HG03571 (cell line): ENCODE measurements around the gene CTDP1.
"Not testable (repeated sequence)": the region's sequence is repeated elsewhere in the genome, so short reads cannot be mapped to it uniquely, and the experiment has no call there.

Experiments
- ATAC-seq: cut with Tn5 transposase; IDR thresholded peaks from one replicate; pipeline ENCODE4 v1.9.1; 2021; ENCODE audit not compliant: unreplicated experiment

Gene CTDP1

DNA sequence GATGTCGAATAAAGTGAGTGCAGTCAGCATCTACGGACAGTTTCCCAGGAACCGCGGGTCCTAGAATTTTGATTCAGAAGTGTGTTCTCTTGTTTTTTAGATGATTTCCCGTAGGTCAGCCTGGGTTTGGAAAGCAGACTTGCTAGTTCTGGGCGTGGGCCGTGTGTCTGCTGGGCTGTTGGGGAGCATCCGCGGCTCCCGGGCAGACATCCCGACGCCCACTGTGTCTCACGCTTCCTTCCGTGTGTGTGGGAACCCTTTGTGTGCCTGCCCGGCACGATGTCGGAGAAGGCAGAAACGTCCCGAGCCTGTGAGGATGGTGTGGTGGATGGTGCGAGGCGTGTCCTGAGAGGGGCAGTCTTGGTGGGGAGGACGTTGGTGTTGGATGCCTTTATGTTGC, 18.4 kb downstream of the CTDP1 start:
- ATAC-seq = no peak

DNA sequence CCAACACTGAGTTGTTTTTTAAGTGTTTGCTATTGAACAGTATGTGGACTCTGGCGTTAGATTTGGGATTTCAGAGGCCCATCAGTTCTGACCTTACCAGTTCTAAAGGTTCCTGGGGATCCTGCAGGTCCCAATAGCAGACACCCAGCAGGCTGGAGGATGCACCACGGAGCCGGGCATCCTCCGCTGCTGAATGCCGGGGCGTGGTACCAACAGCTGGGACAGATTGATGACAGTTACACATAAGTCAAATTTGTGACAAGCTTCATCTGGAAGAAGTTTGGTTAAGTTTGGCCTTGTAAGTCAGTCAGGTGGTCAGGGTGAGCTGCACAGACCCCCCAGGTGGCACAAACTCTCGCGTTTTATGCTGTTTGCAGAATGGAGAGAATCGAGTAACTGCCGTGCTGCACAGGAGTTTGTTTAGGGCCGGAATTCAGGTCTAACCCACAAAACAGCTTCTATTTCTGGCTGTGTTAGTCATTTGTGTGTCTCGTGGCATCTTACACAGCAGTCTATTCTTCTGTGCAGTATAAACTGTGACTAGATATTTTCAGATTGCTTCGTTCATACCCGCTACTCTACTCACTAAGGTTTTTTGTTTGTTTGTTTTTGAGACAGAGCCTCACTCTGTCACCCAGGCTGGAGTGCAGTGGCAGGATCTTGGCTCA, 19.2 kb downstream of the CTDP1 start:
- no peak for ATAC-seq

DNA sequence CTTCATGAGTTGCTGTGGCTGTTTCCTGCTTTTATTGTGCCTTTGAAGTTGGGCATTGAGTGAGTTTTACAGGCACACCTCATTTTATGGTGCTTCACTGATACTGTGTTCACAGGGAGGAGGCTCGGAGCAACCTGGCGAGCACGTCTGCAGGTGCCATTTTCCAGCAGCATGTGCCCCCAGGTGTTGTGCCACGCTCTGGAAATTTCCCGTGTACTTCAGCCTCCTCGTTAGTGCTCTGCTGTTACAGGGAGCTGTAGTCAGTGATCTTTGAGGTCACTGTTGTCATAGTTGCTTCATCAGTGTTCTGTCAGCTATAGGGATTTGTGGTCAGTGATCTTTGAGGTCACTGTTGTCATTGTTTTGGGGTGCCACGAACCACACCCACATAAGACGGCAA, 20.1 kb downstream of the CTDP1 start:
- ATAC-seq = no peak

DNA sequence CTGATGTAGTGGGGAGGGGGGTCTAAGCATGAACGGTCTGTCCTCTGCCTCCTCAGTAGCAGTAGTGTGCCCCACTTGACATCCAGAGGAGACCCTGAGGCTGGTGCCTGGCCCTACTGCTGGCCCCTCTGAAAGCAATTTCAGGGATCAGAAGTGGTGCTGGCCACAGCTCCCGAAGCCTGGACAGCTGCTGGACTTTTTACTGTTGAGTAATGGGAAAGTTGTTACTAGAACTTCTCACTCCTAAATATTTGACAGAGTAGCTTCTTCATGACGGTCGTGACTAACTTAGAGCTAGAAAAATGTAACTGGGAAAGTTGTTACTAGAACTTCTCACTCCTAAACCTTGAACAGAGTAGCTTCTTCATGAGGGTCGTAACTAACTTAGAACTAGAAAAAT, 23.3 kb downstream of the CTDP1 start:
- ATAC-seq = no peak

DNA sequence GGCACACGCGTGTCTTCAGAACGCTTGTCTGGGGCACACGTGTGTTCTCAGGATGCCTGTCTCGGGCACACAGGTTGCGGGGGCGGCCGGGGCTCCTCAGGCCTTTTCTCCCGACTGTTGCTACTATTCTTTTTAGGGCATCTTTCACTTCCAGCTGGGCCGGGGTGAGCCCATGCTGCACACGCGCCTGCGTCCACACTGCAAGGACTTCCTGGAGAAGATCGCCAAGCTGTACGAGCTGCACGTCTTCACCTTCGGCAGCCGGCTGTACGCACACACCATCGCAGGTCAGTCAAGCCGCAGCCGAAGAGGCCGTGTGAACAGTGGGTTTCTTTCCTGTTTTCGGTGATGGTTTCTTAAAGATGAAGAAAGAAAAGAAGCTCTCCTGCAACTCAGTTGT, 25.0 kb downstream of the CTDP1 start:
- no peak for ATAC-seq

DNA sequence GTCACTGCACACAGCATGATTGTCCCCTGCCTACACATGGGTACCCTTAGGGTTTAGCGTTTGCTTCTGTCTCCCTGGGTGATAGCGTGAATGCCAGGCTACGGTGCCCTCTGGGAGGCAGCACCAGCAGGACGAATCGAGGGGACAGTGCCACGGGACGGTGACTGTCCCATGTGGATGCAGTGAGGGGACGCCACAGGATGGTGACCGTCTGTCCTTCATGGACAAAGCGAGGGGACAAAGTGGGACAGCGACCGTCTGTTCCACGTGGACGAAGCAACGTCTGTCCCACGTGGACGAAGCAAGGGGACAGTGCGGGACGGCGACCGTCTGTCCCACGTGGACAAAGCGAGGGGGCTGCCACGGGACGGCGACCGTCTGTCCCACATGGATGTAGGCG, 25.7 kb downstream of the CTDP1 start:
- ATAC-seq = no peak

DNA sequence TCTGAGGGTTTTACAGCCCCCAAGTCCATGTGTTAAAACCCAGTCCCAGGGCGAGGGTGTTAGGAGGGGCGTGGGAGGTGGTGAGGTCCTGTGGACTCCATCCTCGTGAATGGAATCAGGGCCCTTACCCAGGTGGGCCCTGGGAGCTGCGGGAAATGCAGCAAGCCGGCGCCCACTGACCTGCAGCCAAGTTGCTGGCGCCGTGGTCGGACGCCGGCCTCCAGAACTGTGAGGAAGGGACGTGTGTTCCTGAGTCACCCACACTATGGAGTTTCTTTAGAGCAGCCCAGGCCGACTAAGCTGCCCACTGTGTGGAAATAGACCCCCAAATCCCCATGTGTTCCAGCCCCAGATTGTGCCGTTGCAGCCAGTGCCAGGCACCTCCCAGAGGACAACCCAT, 26.4 kb downstream of the CTDP1 start:
- ATAC-seq = no peak

DNA sequence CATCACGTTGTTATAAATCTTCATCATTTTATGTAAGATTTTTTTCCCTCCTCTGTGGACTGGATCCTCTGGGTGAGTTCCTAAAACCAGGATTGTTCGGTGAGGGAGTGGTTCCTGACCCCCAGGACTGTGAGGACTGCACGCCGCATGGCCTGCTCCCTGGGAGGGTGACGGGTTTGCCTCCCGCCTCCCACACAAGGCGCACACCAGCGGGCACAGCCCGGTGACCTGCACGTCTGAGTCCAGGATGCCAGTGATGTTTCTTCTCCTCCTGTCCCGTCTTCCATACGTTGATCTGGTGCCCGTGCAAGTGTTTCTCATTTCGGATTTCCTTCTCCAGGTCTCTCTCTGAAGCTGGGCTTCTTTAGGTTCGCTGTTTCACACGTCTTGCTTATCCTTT, 27.1 kb downstream of the CTDP1 start:
- no peak for ATAC-seq

DNA sequence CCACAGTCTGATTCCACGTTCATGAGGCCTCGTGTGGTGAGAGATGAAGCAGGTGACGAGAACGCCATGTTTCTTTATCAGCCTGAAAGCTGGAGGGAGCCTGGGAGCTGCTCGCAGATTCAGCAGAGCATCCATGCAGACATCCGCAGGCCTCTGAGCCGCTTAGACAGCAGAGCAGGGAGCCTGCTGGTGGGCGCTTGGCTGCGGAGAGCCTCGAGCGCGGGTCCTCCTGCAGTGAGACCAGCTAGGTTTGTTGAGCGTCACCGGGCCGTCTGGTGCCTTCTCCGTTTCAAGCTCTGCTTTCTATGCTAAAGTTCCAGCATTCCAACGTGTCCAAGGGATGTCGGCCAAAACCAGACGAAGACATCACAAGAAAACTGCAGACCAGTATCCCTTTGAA, 27.6 kb downstream of the CTDP1 start:
- ATAC-seq = no peak

DNA sequence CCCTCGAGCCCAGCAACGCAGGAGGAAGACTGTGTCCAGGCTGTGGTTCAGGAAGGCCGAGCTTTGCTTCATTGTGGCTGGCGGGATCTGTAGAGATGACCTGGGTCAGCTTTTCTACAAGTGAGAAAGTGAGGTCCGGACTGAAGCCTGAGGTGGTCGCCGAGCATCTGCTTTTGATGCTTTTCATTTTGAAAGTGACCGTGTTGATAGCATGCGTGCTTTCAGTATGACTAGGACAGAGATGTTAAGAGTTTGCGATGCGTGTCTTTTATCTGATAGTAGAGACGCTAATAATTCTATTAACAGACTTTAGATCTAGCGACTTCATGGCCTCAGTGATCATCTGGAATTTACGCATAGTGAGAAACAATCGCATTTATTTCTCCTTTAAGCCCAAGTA, 28.1 kb downstream of the CTDP1 start:
- ATAC-seq = no peak

DNA sequence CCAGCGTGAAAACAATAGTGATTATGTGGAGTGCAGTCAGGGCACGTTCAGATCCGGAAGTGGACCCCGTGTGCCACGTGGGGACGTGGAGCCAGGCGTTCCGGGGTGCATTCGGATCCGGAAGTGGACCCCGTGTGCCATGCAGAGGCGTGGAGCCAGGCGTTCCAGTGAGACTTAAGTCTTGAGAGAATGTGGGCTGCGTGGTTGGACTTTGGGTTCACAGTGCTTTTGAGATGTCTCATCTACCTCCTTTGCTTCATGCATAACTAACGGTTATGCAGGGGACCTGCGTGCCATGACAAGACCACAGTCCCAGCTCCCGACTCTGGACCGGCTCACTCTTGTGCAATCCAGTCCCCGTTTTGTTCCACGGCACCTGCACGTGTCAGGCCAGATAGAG, 28.8 kb downstream of the CTDP1 start:
- no peak for ATAC-seq

DNA sequence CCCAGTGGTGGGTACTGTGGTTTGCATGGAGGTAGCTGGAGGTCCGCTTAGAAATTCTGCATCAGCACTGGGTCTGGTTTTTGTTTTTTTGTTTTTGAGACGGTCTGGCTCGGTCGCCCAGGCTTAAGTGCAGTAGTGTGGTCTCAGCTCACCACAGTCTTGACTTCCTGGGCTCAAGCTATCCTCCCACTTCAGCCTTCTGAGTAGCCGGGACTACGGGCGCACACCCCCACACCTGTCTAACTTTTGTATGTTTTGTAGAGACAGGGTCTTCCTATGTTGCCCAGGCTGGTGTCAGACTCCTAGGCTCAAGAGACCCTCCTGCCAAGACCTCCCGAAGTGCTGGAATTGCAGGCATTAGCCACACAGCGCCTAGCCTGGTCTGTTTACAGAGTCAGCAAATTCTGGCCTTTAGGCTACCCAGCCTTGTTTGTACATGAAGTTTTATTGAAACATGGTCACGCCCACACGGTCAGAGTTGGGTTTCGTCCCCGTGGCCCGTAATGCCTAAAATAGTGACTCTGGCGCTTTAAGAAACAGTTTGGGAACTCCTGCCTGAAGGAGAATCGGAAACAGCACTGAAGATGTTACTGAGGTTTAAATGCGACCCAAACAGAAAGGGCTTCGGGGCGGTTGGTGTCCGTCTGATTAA, 32.7 kb downstream of the CTDP1 start:
- no peak for ATAC-seq

DNA sequence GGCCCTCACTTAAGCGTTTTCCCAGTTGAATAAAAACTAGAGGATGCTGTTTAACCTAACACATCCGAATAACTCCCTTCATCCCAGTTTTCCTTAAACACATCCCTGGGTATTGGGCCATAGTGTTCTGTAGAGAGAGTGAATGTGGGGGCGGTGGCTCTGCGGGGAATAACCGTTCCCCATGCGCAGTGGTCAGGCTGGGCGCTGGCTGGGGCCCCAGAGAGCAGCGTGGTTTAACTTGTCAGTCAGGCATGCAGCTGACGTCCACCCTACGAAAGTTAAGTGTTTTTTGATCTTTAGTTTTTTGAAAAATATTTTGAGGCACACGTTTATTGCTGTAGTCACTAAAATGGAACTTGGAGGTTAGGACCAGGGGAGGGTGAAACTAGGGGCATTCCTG, 33.7 kb downstream of the CTDP1 start:
- no peak for ATAC-seq

DNA sequence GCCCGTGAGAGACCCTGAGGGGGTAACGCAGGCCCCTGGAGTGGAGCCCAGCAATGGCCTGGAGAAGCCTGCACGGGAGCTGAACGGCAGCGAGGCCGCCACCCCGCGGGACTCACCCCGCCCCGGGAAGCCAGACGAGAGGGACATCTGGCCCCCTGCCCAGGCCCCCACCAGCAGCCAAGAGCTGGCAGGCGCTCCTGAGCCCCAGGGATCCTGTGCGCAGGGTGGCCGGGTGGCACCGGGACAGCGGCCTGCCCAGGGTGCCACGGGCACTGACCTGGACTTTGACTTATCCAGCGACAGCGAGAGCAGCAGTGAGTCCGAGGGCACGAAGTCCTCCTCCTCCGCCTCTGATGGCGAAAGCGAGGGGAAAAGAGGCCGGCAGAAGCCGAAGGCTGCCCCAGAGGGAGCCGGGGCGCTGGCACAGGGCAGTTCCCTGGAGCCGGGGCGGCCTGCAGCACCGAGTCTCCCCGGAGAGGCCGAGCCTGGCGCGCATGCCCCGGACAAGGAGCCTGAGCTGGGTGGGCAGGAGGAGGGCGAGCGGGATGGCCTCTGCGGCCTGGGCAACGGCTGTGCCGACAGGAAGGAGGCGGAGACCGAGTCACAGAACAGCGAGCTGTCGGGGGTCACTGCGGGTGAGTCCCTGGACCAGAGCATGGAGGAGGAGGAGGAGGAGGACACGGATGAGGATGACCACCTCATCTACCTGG, 35.1 kb downstream of the CTDP1 start:
- ATAC-seq = no peak

DNA sequence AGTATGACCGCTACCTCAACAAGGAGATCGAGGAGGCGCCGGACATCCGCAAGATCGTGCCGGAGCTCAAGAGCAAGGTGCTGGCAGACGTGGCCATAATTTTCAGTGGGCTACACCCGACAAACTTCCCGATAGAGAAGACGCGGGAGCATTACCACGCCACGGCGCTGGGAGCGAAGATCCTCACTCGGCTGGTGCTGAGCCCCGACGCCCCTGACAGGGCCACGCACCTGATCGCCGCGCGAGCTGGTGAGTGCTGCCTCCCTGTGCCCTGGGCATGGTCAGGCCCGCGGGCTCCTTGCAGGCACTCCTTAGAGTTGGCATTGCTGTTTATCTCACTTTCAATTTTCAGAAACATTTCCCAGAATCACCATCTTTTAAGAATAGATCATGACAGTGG, 35.7 kb downstream of the CTDP1 start:
- ATAC-seq = no peak

DNA sequence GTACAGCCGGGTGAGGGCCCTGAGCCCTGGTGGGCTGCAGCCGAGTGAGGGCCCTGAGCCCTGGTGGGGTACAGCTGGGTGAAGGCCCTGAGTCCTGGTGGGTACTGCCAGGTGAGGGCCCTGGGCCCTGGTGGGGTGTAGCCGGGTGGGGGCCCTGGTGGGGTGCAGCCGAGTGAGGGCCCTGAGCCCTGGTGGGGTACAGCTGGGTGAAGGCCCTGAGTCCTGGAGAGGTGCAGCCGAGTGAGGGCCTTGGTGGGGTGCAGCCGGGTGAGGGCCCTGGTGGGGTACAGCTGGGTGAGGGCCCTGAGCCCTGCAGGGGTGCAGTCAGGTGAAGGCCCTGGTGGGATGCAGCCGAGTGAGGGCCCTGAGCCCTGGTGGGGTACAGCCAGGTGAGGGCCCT, 37.5 kb downstream of the CTDP1 start:
- no peak for ATAC-seq

DNA sequence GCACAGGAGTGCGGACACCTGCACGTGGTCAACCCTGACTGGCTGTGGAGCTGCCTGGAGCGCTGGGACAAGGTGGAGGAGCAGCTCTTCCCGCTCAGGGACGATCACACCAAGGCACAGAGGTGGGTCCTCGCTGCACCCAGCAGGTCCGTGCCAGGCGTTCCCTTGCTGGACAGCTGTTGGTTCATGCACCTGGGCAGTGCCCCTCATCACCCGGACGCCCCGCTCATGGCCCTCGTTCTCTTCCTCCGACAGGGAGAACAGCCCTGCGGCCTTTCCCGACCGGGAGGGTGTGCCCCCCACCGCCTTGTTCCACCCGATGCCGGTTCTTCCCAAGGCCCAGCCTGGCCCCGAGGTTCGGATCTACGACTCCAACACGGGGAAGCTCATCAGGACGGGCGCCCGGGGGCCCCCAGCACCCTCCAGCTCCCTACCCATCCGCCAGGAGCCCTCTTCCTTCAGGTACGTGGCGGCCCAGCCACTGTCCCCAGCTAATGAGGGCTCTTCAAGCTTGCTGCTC, 38.0 kb downstream of the CTDP1 start:
- ATAC-seq = no peak

DNA sequence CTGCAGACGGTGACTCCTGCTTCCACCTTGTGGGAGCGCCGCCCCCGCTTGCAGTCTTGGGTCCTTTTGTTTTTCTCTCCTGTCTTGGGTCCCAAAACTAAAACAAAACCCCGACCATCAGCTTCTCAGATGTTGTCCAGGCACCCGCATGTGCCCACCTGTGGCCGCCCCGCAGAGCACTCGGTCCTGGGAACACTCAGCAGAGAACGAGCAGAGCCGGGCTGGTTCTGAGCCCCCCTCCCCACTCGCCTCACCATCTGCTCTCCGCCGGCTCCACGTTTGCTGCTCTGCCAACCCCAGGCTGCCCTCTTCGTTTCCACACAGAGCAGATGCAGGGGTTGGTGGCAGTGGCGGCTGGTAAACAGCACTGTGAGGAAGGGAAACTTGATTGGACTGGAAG, 38.5 kb downstream of the CTDP1 start:
- ATAC-seq = no peak

DNA sequence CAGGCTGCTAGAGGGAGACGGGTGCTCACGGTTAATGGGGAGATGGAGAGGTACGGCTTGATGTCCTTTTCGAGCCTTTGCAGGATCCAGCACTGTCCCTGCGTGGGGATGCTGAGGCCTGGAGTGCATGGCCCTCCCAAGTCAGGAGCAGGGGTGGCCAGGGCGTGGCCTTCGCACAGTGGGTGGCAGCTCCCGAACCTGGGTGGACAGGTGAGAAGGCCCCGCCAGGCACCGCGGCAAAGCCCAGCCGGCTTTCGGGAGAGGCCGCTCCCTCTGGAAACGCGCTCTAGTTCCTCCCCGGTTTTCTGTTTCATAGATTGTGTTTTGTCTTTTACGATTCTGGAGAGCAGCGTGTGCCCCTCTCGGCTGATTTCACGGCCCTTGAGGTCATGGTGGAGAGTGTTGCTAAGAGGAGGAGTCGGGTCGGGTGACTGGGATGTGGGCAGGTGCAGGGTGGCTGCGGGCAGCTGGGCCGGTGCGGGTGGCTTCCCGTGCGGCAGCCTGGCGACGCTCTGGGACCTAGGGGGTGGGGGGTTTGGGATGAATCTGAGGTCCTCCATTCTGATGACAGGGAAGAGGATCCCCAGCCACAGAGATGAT, 39.4 kb downstream of the CTDP1 start:
- ATAC-seq = no peak

DNA sequence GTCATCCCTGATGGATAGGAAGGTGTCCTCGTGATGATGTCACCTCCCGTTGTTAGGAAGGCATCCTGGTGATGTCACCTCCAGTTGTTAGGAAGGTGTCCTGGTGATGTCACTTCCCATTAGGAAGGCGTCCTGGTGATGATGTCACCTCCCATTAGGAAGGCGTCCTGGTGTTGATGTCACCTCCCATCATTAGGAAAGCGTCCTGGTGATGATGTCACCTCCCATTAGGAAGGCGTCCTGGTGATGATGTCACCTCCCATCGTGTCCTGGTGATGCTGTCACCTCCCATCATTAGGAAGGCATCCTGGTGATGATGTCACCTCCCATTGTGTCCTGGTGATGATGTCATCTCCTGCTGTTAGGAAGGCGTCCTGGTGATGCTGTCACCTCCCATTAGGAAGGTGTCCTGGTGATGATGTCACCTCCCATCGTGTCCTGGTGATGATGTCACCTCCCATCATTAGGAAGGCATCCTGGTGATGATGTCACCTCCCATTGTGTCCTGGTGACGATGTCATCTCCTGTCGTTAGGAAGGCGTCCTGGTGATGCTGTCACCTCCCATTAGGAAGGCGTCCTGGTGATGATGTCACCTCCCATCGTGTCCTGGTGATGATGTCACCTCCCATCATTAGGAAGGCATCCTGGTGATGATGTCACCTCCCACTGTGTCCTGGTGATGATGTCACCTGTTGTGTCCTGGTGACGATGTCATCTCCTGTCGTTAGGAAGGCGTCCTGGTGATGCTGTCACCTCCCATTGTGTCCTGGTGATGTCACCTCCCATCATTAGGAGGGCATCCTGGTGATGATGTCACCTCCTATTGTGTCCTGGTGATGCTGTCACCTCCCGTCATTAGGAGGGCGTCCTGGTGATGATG, 40.1 kb downstream of the CTDP1 start:
- ATAC-seq = not testable (repeated sequence)

DNA sequence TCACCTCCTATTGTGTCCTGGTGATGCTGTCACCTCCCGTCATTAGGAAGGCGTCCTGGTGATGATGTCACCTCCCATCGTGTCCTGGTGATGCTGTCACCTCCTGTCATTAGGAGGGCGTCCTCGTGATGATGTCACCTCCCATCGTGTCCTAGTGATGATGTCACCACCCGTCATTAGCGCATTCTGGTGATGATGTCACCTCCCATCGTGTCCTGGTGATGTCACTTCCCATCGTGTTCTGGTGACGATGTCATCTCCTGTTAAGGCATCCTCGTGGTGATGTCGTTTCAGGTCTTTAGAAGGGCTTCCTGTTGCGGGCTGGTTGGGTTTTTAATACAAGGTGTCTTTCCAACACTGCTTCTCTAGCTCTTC, 40.7 kb downstream of the CTDP1 start:
- no peak for ATAC-seq
